Activated naive CD4-positive, alpha-beta T cell treated with anti-CD3 and anti-CD28 coated beads, Interleukin-2, amount 50 U/mL, for 72 hours (primary cell): ENCODE results near the gene NRCAM. TPM values are rescaled to one million over a fixed set of nuclear protein-coding genes. Genes with fewer than 3 reads are reported as not detected.
A peak's percentile ranks its signal among the peaks of the same experiment; 100 is the strongest.

Source experiments
- ATAC-seq, 2 donors: fragments of 150-1000 bp; cut with Tn5 transposase; 2 replicates each; pipeline ENCODE4 v1.10.0; 2021; ENCODE audit warnings: mild to moderate bottlenecking in 2 of 2, moderate library complexity in 2 of 2
- DNase-seq, 2 donors: peaks; one replicate each; pipeline ENCODE4 v3.0.0; 2021 to 2022; ENCODE audit warnings: low spot score in 2 of 2
- H3K27ac Mint-ChIP-seq, 2 donors: one replicate each; pipeline ENCODE4 v1.8.0; 2022; ENCODE audit warnings: mild to moderate bottlenecking in 2 of 2, mixed read lengths in 2 of 2
- H3K36me3 Mint-ChIP-seq, 2 donors: one replicate each; pipeline ENCODE4 v1.8.0; 2022; ENCODE audit warnings: mixed read lengths in 2 of 2
- H3K9me3 Mint-ChIP-seq, 2 donors: one replicate each; pipeline ENCODE4 v1.8.0; 2022; ENCODE audit warnings: mixed read lengths in 2 of 2
- total RNA-seq, 2 donors: library from RNA; stranded (reverse); gene quantifications; one replicate each; pipeline ENCODE4 v1.2.3, GENCODE V29; 2022

NRCAM gene
- total RNA-seq, 2 donors from 2014 or later, result 0.09 to 0.80 TPM

DNA sequence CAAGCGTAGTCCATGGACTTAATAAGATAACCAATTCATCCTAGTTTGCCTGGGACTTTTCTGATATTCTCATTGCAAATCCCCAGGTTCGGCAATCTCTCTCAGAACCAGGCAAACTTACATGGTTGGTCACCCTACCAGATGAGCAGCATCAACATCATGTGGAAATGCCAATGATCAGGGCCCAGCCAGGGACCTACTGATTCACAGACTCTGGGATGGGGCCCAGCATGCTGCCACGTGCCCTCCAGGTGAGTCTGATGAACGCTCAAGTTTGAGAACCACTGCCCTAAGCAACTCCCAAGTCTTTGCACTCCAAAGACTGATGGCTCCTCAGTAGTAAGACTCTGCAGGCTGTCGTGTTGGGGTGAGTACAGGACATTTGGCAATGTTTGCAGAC, 328.8 kb downstream of the NRCAM start:
- no peak for ATAC-seq
- Mint-ChIP-seq H3K27ac (no peak overlapping the region), H3K36me3 (no peaks in the 10 kb centered on the region), H3K9me3 (no peaks in the 10 kb centered on the region)
- no peak for DNase-seq

DNA sequence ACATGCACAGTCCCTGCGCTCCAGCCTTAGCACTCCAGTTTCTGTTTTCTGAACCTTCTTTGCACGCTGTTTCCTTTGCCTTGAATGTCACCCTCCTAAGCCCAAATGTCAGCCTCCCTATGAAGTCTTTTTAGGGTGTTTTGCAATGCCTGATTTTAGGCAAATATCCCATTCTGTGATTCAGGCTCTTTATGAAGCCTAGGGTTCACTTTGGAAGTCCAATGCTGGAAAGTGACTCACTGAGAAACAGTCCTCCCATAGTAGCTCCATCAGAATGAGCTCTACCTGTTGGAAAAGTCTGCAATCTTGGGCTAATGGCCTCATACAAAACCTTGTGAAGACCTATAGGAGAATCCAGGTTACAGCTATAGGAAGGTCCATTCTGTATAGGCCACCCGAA, 331.4 kb downstream of the NRCAM start:
- no peak for DNase-seq
- no peaks in the 10 kb centered on the region for H3K9me3 Mint-ChIP-seq

DNA sequence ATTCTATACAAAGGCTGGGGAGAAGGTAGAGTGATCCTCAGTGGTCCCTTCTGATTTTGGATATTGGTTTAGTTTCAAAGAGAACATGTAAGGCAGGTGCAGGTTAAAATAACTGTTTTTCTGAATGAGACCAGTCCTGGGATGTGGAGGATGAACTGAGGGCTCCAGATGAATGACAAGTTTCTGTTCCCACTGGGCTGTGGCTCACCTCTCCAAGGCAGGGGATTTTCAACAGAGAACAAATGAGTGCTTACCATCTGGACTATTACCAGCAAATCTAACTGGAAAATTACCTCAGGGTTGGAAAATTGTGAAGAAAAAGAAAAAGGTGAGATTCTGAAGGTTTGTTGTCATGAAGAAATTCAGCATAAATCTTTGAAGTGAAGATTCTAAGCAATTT, 334.1 kb downstream of the NRCAM start:
- Mint-ChIP-seq H3K27ac (no peak overlapping the region), H3K36me3 (no peaks in the 10 kb centered on the region), H3K9me3 (no peaks in the 10 kb centered on the region)
- no peak for ATAC-seq
- no peak for DNase-seq

More for the DNA sequence above, 331.4 kb downstream of the NRCAM start:
- ATAC-seq, result no peak
- H3K27ac Mint-ChIP-seq, result no peak overlapping the region
- H3K36me3 Mint-ChIP-seq, result no peaks in the 10 kb centered on the region

DNA sequence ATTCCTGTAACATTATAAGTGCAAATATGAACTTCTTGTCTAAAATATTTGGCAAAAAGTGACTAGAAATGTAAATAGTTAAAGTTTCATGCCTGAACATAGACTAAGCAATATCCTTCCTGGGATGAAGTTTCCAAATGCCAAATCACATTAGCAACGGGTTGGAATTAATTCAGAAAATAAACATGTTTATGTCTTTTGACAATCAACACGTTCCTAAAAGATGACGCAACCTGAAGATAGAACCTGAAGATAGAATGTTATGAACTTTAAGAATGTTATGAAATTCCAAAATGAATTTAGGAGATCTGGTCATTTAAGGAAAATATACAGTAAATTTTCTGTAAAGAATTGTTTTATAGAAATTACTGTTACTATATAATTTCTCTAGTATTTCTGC, 335.3 kb downstream of the NRCAM start:
- H3K9me3 Mint-ChIP-seq, result no peaks in the 10 kb centered on the region
- no peaks in the 10 kb centered on the region for H3K36me3 Mint-ChIP-seq
- ATAC-seq (no peak), DNase-seq (no peak)
- H3K27ac Mint-ChIP-seq, result no peak overlapping the region

DNA sequence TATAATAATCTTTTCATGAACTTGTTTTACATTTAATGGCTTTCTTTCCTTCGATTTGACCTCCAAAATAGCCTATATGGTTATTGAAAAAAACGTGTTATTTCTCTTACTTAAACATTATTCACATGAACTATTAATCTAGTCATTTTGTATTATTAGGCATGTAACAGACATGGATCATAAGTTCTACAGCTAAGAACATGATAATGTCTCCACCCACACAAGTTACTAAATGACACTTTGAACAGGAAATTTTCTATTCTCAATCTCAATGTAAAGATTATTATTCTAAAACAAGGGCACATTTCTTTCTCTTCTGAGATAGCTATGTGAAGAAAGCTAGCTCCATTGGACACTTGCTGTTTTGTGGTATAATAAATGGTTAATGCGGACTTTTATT, 336.0 kb downstream of the NRCAM start:
- H3K27ac Mint-ChIP-seq, result no peak overlapping the region
- no peaks in the 10 kb centered on the region for H3K9me3 Mint-ChIP-seq
- DNase-seq, result no peak
- ATAC-seq, result no peak
- no peaks in the 10 kb centered on the region for H3K36me3 Mint-ChIP-seq

DNA sequence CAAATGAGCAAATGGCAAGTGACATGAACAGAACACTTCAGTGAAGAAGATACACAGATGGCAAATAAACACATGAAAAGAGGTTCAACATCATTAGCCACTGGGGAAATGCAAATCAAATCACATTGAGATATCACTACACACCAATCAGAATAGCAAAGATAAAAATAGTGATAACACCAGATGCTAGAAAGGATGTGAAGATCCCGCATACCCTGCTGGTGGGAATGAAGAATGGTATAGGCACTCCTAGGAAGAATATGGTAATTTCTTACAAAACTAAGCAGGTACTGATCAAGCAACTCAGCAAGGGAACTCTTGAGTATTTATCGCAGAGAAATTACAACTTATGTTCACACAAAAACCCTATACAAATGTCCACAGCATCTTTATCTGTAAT, 337.3 kb downstream of the NRCAM start:
- no peak overlapping the region for H3K27ac Mint-ChIP-seq
- ATAC-seq, result no peak
- DNase-seq, result no peak
- H3K36me3 Mint-ChIP-seq, result no peaks in the 10 kb centered on the region
- no peaks in the 10 kb centered on the region for H3K9me3 Mint-ChIP-seq

DNA sequence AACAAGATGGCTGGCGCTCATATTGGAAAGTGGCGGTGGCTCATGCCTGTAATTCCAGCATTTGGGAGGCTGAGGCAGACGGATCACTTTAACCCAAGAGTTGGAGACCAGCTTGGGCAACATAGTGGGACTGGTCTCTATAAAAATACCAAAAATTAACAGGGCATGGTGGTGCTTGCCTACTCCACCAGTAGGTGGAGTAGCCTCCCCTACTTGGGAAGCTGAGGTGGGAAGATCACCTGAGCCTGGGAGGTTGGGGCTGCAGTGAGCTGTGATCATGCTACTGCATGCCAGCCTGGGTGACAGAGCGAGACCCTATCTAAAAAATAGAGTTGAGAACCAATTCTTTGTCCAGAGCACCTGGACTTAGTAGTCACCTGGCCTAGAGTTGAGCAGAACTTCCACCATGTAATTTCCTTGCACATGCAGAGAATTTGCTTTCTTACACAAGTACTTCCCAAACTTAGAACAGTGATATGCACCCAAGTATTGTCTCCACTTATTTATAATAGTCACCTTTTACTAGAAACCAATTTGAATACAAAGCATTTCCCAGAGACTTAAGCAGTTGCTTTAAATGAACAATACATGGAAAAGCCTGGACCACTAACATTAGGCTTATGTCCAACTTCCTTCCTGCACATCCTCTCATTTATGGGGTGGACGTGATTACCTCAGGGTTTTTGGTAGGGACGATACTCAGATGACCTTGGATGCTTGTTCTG, 342.0 kb downstream of the NRCAM start:
- H3K9me3 Mint-ChIP-seq, result no peaks in the 10 kb centered on the region
- H3K36me3 Mint-ChIP-seq, result no peaks in the 10 kb centered on the region
- ATAC-seq, result peak; percentile 59 to 74
- DNase-seq, result peak in 1 of 2 donors; percentile 24
- H3K27ac Mint-ChIP-seq, result no peak overlapping the region

DNA sequence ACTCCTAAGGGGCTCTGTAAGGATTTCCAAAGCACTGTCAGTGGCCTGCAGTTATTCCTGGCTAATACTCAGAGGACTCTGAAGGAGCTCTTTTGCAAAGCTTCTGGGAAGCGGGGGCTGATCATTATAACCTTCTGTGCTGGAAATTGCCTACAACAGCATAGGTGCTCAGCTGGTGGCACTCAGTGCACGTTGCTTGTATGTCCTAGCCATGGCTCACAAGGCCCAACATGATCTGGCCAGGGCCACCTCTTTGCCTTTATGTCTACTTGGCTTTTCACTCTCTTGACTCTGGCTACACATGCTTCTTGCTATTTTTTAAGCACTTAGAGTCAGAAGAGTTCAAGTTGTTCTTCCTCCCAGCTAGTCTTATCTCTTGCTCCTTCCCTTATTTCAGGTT, 343.6 kb downstream of the NRCAM start:
- Mint-ChIP-seq H3K27ac (no peak overlapping the region), H3K9me3 (no peaks in the 10 kb centered on the region), H3K36me3 (no peaks in the 10 kb centered on the region)
- no peak for DNase-seq
- ATAC-seq, result no peak

DNA sequence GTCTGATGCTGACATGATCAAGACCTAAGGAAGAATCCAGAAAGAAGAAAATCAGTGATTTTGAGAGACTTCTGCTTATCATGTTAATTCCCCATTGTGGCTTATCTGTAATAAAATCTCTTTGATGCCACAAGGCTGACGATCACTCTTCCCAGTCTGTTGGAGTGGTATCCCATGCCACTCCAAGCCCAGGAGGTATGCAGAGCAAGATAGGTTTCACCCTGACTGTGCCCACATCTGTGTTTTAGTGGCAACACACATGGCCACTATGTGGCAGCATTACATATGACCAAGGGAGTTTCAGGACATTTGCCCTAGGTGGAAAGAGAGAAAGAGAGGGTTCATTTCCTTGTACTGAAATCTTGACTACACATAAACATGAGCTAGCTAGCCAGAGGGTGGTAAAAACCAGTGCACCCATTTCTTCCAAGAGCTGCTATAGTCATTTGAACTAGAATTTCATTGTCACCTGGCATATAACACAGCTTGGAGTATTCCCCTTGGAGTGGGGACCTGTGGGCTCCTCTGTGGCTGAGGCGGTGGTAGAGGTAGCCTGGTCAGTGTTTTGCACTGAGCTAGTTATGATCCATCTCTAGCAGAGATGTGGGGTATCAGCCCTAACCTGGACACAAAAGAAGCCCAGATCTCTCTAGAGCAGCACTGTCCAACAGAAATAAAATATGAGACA, 346.9 kb downstream of the NRCAM start:
- Mint-ChIP-seq H3K36me3 (no peaks in the 10 kb centered on the region), H3K9me3 (no peaks in the 10 kb centered on the region), H3K27ac (no peak overlapping the region)
- peak in 1 of 2 donors; percentile 45 for ATAC-seq
- no peak for DNase-seq

DNA sequence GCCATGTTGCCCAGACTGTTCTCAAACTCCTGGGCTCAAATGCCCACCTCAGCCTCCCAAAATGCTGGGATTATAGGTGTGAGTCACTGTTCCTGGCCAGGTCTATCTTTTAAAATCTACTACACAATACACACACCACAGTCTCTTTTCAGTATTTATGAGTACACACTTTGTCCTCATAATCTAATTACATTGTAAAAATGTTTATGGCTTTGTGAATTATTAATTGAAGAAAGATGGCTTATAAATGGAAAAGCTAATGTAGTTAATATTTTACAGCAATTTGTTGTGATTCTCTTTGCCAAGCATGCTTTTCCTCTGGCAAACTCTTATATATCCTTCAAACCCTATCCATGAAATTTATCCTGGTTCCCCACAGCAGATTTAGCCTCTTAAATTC, 348.1 kb downstream of the NRCAM start:
- no peaks in the 10 kb centered on the region for H3K36me3 Mint-ChIP-seq
- no peak overlapping the region for H3K27ac Mint-ChIP-seq
- ATAC-seq, result no peak
- no peaks in the 10 kb centered on the region for H3K9me3 Mint-ChIP-seq
- no peak for DNase-seq

DNA sequence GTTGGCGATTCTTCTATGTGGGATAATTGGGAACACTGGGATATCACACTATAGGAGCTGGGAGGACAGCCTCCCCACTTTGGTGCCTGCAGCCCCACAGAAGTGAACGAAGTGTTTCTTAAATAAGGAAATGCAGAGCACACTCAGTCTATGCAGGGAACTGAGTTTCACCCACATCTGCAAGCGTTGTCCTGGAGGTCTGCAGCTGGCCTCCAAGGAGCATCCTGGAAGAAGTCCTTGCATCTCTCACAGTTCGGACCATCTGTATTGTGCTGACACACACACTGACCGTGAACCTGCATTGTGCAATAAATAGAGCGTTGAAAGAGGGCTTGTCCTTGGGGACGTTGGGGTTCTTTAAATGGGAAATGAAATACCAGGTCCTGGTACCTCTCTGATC, 351.9 kb downstream of the NRCAM start:
- Mint-ChIP-seq H3K36me3 (no peaks in the 10 kb centered on the region), H3K27ac (no peak overlapping the region), H3K9me3 (no peaks in the 10 kb centered on the region)
- DNase-seq, result no peak
- no peak for ATAC-seq

DNA sequence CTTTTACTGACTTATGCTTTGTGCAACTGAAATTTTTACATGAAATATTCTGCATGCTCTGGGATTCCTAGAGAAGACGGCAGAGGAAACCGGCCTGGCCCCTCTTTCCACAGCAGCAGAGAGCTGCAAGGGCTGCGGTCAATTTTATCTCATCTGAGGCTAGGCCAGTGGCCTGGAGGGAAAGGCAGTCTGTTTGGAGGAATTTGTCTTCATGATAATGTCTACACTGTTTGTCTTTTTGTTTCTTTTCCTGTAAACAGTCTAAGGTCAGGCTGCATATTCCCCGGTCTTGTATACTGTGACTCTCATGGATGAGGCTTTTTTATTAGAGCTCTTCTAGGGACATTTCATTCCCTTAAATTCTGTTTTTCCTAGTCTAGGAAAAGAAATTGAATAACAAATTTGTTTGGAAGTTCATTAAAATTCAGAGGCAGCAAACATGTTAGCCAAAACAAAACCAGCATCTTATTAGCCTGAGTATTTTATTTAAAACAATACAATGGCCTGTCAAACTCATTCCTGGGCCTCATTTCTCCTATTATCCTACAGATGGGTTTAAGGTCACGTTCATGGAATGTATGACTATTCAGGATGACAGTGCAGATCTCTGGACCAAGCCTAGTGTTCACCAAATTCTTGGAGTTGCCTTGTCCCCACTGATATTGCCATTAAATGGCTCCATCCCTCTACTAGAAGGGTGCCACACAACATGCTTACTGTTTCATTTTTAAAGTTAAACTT, 352.5 kb downstream of the NRCAM start:
- no peaks in the 10 kb centered on the region for H3K9me3 Mint-ChIP-seq
- ATAC-seq (no peak), DNase-seq (no peak)

DNA sequence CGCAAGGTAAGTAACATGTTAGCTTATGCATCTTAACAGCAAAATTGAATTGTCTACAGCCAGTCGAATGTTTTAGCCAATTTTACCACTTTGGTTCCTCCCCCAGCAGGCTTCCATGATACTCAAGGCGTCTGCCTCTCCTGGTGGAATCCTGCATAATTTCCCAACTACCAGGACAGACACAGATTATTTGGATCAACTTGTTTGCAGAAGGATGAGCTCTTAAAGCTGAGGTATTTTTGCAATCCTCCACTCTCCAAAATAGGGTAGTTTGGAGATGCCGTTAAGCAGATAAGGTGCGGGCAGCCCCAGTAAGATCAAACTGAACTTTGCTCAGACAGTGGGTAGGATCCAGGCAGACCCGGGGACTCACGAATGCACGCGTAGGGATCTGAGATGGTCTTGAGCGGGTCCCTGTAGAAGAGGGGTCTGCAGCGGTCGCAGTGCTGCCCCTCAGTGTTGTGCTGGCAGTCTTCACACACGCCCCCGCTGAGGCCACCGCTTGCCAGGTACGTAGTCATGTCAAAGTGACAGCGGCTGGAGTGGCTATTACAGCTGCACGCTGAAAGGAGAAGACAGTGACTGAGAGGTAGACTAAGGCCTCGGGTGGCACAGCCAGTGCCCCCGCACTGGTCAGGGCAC, 353.4 kb downstream of the NRCAM start:
- H3K27ac Mint-ChIP-seq, result no peak overlapping the region
- no peaks in the 10 kb centered on the region for H3K9me3 Mint-ChIP-seq
- ATAC-seq (no peak), DNase-seq (no peak)
- H3K36me3 Mint-ChIP-seq, result no peaks in the 10 kb centered on the region

More for the DNA sequence above, 352.5 kb downstream of the NRCAM start:
- no peak overlapping the region for H3K27ac Mint-ChIP-seq
- H3K36me3 Mint-ChIP-seq, result no peaks in the 10 kb centered on the region

DNA sequence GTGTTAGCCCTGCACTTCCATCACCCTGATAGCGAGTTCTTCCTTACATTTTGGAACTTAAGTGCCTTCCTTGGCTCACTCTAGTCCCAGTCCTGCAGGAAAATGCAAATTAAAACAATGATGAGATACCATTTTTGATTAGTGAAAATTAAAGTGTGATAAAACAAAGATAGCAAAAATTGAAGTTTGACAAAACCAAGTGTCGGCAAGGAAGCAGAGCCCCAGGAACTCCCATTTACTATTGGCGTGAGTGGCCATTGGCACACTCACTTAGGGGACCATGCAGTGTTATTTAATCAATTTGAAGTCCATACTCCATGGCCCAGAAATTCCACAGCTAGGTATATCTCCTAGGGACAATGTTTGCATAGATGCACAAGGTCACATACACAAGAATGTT, 354.5 kb downstream of the NRCAM start:
- DNase-seq, result no peak
- Mint-ChIP-seq H3K27ac (no peak overlapping the region), H3K9me3 (no peaks in the 10 kb centered on the region), H3K36me3 (no peaks in the 10 kb centered on the region)
- ATAC-seq, result no peak

DNA sequence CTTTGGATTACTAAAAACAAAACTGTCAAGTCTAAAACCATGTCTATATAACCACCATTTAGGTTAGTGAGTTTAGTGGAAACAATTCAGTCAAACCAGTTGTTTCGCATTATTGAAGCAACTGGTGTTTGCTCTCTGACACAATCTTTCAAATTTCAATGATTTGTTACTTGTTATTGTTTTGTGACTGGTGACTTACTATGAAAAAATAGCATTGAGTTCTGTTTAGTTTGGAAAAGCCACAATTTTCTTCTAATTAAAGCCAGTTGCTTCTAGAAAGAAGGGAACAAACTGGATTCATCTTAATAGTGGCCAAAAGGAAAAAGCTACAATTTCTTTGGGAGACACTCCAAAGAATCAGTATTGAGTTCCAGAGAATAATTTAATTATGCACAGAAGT, 356.5 kb downstream of the NRCAM start:
- no peaks in the 10 kb centered on the region for H3K9me3 Mint-ChIP-seq
- no peak for DNase-seq
- peak in 1 of 2 donors; percentile 50 for ATAC-seq
- no peaks in the 10 kb centered on the region for H3K36me3 Mint-ChIP-seq
- H3K27ac Mint-ChIP-seq, result no peak overlapping the region

DNA sequence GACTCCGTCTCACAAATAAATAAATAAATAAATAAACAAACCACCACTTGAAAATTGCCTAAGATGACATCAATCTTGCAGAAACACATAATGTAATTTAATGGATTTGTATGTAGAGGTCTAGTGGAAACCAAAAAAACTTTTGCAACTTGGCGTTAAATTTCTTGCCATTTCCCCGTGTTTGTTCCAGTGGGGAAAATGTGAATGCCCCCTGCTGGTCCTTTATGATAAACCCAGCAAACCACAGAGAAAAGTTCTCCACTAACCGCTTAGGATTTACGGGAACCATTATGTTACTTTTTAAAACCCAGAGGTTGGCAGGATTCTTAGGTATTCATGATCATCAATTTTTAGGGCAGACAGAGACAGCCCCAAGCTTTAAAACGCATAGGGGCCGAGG, 358.5 kb downstream of the NRCAM start:
- Mint-ChIP-seq H3K36me3 (no peaks in the 10 kb centered on the region), H3K9me3 (no peaks in the 10 kb centered on the region), H3K27ac (no peak overlapping the region)
- ATAC-seq, result no peak
- DNase-seq, result no peak
